Motor neuron (in vitro differentiated cells): ENCODE results near the gene SLC51A. TPM values are rescaled to one million over a fixed set of nuclear protein-coding genes. Genes with fewer than 3 reads are reported as not detected.
"Not testable (repeated sequence)": the region's sequence is repeated elsewhere in the genome, so short reads cannot be mapped to it uniquely, and the experiment has no call there.

ENCODE experiments used
- ATAC-seq, 8 experiments: fragments of 200-7000 bp; cut with Tn5 transposase; replicated peaks in 6 of 8; 2 replicates each; pipeline ENCODE4 v1.8.0; 2021; ENCODE audit warnings: mild to moderate bottlenecking in 8 of 8, moderate library complexity in 8 of 8
- H3K27ac ChIP-seq, 2 donors: fragments of 250-450 bp; sonication (Bioruptor Pico); 2 replicates each; pipeline ENCODE4 v1.9.0; 2021; ENCODE audit warnings: antibody characterized with exemption in 2 of 2, mild to moderate bottlenecking in 2 of 2, moderate library complexity in 1 of 2
- H3K4me1 ChIP-seq, 2 donors: fragments of 250-450 bp; sonication (Bioruptor Pico); replicated peaks in 1 of 2; 2 replicates each; pipeline ENCODE4 v1.6.1; 2021; ENCODE audit warnings: antibody characterized with exemption in 2 of 2, mild to moderate bottlenecking in 2 of 2, moderate library complexity in 1 of 2
- H3K4me3 ChIP-seq, 5 donors: fragments of 250-450 bp; sonication (Bioruptor Pico); 2 replicates each; pipeline ENCODE4 v1.9.0; 2021; ENCODE audit warnings: antibody characterized with exemption in 5 of 5, mild to moderate bottlenecking in 5 of 5, moderate library complexity in 4 of 5
- WGBS, 10 experiments: fragments of 450-650 bp; shearing (Covaris generic); methylation state at CpG; one replicate each; pipeline ENCODE4 v1.0.0; 2022; 5-methylcytosine and 5-hydroxymethylcytosine counted together
- in situ Hi-C, 9 experiments: fragments of 400-800 bp; cut with MboI; loops; one replicate each; pipeline ENCODE4 v1.15.0; 2021; ENCODE audit warnings: low sequenced_read_pairs in 9 of 9, low pct_unique_long_range_greater_than_20kb in 2 of 9; ENCODE audit not compliant: unreplicated experiment in 9 of 9
- total RNA-seq, 8 experiments: library from RNA; unstranded; fragments of 300-600 nt; gene quantifications; 2 replicates each; pipeline versions ENCODE4 v1.2.3 to v1.2.4, GENCODE V29; 2022

The SLC51A gene
- total RNA-seq, 8 experiments from 2014 or later: 2.3 to 12.0 (median 5.4) TPM

GRCh38 chr3:196208942-196209695 lies 7.2 kb upstream of the SLC51A start:
- in situ Hi-C loops: no loop called here
- H3K27ac ChIP-seq: no peak overlapping the region
- peak in 1 of 8 experiments; percentile 9 for ATAC-seq
- peaks cover 0 to 2% of the 10 kb centered on the region in 2 donors for H3K4me1 ChIP-seq
- 74 to 100% (median 85%) methylated on average over 3 to 7 of the region's 24 CpGs; no CpG with 5 or more reads in 6 of the 10 experiments for WGBS, 10 experiments
- H3K4me3 ChIP-seq: no peak overlapping the region

DNA sequence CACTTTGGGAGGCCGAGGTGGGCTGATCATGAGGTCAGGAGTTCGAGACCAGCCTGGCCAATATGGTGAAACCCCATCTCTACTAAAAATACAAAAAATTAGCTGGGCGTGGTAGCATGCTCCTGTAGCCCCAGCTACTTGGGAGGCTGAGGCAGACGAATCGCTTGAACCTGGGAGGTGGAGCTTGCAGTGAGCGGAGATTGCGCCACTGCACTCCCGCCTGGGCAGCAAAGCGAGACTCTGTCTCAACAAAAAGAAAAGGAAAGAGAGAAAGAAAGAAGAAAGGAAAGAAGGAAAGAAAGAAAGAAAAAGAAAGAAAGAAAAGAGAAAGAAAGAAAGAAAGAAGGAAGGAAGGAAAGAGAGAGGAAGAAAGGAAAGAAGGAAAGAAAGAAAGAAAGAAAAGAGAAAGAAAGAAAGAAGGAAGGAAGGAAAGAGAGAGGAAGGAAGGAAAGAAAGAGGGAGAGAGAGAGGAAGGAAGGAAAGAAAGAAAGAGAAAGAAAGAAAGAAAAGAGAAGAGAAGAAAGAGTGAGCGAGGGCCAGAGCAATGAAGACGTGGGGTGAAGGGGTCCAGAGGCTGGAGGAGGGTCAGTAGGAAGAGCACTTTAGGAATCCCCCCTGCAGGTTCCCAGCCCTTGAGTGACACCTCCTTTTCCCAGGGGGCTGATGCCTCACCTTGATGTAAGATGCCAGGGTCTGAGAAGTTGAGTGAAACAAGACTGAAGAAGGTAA lies 6.2 kb upstream of the SLC51A start:
- in situ Hi-C loops, H3K4me1 ChIP-seq, H3K4me3 ChIP-seq, H3K27ac ChIP-seq, ATAC-seq: not testable (repeated sequence)
- WGBS, 10 experiments: 64 to 89% (median 84%) methylated on average over 2 to 10 of the region's 11 CpGs; no CpG with 5 or more reads in 2 of the 10 experiments

- Histone ChIP-seq H3K27ac (no peak within 1 kb of the TSS), H3K4me3 (no peak within 1 kb of the TSS), H3K4me1 (peaks cover under 1 to 2% of the 10 kb centered on the region in 2 donors)
- 0 to 93% (median 62%) methylated on average over 1 to 13 of the region's 23 CpGs; no CpG with 5 or more reads in 2 of the 10 experiments for WGBS, 10 experiments
- in situ Hi-C loops: no loop called here
- no peak for ATAC-seq
These were observed 5.4 kb upstream of the SLC51A start, which contains the start of gene ZDHHC19 for GRCh38 chr3:196210673-196211556. Gene ZDHHC19 (minus strand): TSS chr3:196211400. CDS start chr3:196211315, 85 bp downstream.

DNA sequence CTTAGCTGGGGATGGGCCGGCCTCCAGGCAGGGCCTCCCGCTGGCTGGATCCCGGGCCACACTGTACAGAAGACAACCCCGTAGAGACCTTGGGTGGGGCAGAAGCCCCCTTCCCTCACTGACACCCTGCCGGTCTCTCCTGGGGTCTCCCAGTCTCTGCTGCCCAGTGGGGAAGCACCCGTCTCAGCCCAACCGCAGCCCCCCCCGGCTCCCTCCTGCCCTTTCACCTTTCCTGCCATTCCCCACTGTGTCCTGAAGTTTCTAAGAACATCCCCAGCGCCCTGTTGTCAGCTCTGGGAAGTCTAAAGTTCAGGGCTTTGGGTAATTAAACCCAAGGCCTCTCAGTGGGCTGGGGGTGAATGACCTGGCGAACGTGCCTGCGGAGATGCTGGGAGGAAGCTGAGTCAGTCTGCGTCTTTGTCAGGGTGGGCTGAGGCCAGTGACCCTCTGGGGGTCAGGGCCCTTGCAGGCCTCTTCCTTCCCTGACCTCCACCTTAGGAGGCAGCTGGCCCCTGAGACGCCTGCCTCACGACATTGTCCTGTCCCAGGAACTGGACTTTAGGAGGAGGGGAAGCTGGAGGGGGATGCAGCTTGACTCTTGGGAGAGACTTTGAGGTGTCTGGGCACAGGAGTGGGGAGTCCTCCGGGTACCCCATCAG lies 1.4 kb upstream of the SLC51A start:
- Histone ChIP-seq H3K27ac (no peak overlapping the region), H3K4me1 (peaks cover 12% of the 10 kb centered on the region in 2 donors), H3K4me3 (no peak overlapping the region)
- no peak for ATAC-seq
- 20 to 80% (median 50%) methylated on average over 2 to 5 of the region's 16 CpGs; no CpG with 5 or more reads in 5 of the 10 experiments for WGBS, 10 experiments
- in situ Hi-C loops: no loop called here

GRCh38 chr3:196215493-196216020 lies 777 bp upstream of the SLC51A start:
- ATAC-seq: no peak
- Histone ChIP-seq H3K4me1 (peaks cover 12 to 13% of the 10 kb centered on the region in 2 donors), H3K4me3 (no peak overlapping the region), H3K27ac (no peak overlapping the region)
- 33 to 100% (median 79%) methylated on average over 1 to 5 of the region's 10 CpGs; no CpG with 5 or more reads in 2 of the 10 experiments for WGBS, 10 experiments
- in situ Hi-C loops: no loop called here

GRCh38 chr3:196216681-196217211 lies 412 bp downstream of the SLC51A start:
- Histone ChIP-seq H3K4me3 (no peak overlapping the region), H3K4me1 (peaks cover 12 to 13% of the 10 kb centered on the region in 2 donors), H3K27ac (no peak overlapping the region)
- no peak for ATAC-seq
- in situ Hi-C loops: no loop called here
- WGBS, 10 experiments: 66% methylated on average over 3 of the region's 25 CpGs; no CpG with 5 or more reads in 9 of the 10 experiments

DNA sequence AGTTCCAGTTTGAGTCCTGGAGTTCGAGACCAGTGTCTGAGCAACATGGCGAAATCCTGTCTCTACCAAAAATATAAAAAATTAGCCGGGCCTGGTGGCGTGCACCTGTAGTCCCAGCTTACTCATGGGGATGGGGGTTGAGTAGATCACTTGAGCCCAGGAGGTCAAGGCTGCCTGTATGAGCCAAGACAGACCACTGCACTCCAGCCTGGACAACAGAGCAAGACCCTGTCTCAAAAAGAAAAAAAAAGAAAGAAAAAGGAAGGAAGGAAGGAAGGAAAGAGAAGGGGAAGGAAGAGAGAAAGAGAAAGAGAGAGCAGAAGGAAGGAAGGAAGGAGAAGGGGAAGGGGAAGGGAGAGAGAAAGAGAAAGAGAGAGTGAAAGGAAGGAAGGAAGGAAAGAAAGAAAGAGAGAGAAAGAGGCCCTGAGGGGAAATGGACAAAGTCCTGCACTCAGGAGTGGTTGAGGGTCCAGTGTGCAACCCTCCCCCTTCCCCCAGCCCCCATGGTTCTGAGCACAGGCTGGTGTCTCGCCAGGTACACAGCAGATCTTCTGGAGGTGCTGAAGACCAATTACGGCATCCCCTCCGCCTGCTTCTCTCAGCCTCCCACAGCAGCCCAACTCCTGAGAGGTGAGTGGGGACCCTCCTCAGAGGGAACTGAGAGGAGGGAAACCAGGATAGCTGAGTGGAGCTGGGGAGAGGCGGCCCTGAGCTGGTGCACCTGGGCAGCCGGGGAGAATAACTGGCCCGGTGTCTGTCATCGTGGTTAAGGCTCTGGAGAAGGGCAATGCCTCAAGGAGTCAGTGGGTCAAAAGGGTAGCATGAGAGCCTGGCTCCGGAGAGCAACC lies 1.2 kb downstream of the SLC51A start:
- Histone ChIP-seq H3K4me3 (no peak overlapping the region), H3K4me1 (peaks cover 12 to 13% of the 10 kb centered on the region in 2 donors), H3K27ac (no peak overlapping the region)
- in situ Hi-C loops: no loop called here
- 60 to 100% (median 89%) methylated on average over 2 to 11 of the region's 12 CpGs for WGBS, 10 experiments
- ATAC-seq: no peak

DNA sequence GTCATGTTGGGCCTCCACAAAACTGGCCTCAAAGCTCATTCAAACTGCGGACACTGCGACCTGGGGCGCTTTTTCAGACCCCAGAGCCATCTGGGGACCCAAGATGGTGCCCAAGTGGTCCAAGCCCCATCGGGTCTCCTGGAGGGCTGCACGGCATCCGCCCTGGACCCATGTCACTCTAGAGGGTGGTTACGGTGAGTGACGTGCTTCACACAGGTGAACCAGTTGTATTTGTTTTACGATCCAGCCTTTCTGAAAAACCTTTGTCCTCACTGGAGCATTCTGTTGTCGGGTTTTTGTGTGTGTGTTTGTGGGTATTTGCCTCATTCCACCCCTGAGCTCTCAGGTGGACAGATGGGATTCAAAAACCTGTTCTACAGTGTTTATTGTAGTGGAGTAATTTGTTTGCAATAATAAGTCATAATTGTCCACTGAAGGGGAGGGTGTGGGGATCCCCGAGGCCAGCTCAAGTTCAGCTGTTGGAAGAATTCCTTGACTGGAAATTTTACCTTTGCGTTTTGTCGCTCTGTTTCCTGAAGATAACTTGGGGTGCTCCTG lies 1.9 kb downstream of the SLC51A start:
- no peak for ATAC-seq
- WGBS, 10 experiments: 56 to 97% (median 79%) methylated on average over 2 to 6 of the region's 13 CpGs; no CpG with 5 or more reads in 2 of the 10 experiments
- no peak overlapping the region for H3K27ac ChIP-seq
- in situ Hi-C loops: no loop called here
- peaks cover 12 to 13% of the 10 kb centered on the region in 2 donors for H3K4me1 ChIP-seq
- no peak overlapping the region for H3K4me3 ChIP-seq

DNA sequence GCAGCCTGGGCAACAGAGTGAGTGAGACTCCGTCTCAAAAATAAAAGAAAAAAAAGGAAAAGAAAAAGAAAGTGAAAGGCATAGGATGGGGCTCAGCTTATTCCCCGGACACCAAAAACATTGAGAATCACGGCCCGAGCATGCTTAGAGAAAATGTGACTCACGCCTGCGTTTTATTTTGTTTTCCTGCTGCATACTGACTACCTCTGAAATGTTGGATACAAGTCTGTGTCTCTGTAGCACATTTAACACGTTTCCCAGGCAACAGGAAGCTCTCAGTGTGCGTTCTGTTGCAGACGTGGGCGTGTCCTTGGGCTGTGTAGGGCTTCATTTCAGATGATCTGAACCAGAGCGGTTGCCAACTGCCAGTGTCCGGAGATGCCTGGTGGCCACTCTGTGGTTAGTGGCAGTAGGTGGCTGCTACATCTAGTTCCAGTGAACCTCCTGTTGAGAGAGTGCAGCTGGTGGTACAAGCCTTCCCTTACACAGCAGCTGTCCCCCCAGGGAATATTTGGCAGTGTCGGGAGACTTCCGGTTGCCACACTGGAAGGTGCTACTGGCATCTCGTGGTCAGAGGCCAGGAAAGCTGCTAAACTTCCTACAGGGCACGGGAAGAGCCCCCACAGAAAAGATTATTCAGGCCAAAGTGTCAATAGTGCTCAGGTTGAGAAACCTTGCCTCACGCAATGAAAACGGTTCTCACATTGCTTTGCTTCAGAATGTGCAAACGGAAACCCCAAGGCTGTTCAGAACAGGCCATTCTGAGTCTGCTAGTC lies 3.0 kb downstream of the SLC51A start:
- Histone ChIP-seq H3K4me1 (peaks cover 10 to 13% of the 10 kb centered on the region in 2 donors), H3K27ac (no peak overlapping the region), H3K4me3 (no peak overlapping the region)
- peak; percentile 90 to 98 (median 94) for ATAC-seq
- 0 to 90% (median 40%) methylated on average over 1 to 10 of the region's 19 CpGs for WGBS, 10 experiments
- in situ Hi-C loops: no loop called here

GRCh38 chr3:196219970-196220311 lies 3.6 kb downstream of the SLC51A start:
- in situ Hi-C loops: no loop called here
- Histone ChIP-seq H3K4me3 (no peak overlapping the region), H3K4me1 (peaks cover 10 to 13% of the 10 kb centered on the region in 2 donors), H3K27ac (no peak overlapping the region)
- WGBS, 10 experiments: 45 to 83% (median 79%) methylated on average over 1 to 15 of the region's 19 CpGs; no CpG with 5 or more reads in 4 of the 10 experiments
- no peak for ATAC-seq
